HEK293T (cell line): ENCODE data around the gene CPNE4.

Source experiments
- CTCF ChIA-PET: fragments of 350-600 bp; formaldehyde crosslinking; extraction: SDS; loops from one replicate; lab custom pipeline; 2021; ENCODE audit warnings: antibody characterized with exemption, inconsistent platforms; lab: Yijun Ruan, JAX
- POLR2A ChIA-PET: fragments of 350-600 bp; formaldehyde crosslinking; extraction: SDS; loops from one replicate; lab custom pipeline; 2020; ENCODE audit warnings: antibody characterized with exemption, inconsistent platforms; lab: Yijun Ruan, JAX
- DNase-seq: peaks from one replicate; pipeline ENCODE4 v3.0.0; 2012; ENCODE audit warnings: mixed read lengths; ENCODE audit errors: extremely low spot score
- ARNT ChIP-seq: fragments of 450-650 bp; IDR thresholded peaks from 2 replicates; pipeline ENCODE4 v1.6.1; 2017; ENCODE audit warnings: mild to moderate bottlenecking
- BHLHE40 ChIP-seq: fragments of 450-650 bp; IDR thresholded peaks from 2 replicates; pipeline ENCODE4 v1.6.1; 2016; ENCODE audit warnings: mild to moderate bottlenecking, moderate library complexity, borderline replicate concordance
- CTBP1 ChIP-seq: fragments of 450-650 bp; IDR thresholded peaks from 2 replicates; pipeline ENCODE4 v1.6.1; 2016; ENCODE audit warnings: borderline replicate concordance
- ELF4 ChIP-seq: fragments of 450-650 bp; IDR thresholded peaks from 2 replicates; pipeline ENCODE4 v1.6.1; 2017; ENCODE audit warnings: antibody characterized with exemption
- FOXA1 ChIP-seq: fragments of 450-650 bp; IDR thresholded peaks from 2 replicates; pipeline ENCODE4 v1.6.1; 2016; ENCODE audit warnings: mild to moderate bottlenecking
- FOXK2 ChIP-seq: fragments of 450-650 bp; IDR thresholded peaks from 2 replicates; pipeline ENCODE4 v1.6.1; 2016; ENCODE audit warnings: mild to moderate bottlenecking
- FOXM1 ChIP-seq: fragments of 450-650 bp; IDR thresholded peaks from 2 replicates; pipeline ENCODE4 v1.6.1; 2017; ENCODE audit warnings: mild to moderate bottlenecking, borderline replicate concordance
- HDGF ChIP-seq: fragments of 450-650 bp; IDR thresholded peaks from 2 replicates; pipeline ENCODE4 v1.6.1; 2017; ENCODE audit warnings: antibody characterized with exemption, borderline replicate concordance
- L3MBTL2 ChIP-seq: fragments of 450-650 bp; conservative IDR thresholded peaks from 2 replicates; pipeline ENCODE4 v1.6.1; 2016; ENCODE audit warnings: mild to moderate bottlenecking
- LEF1 ChIP-seq: fragments of 450-650 bp; IDR thresholded peaks from 2 replicates; pipeline ENCODE4 v1.6.1; 2017; ENCODE audit warnings: mild to moderate bottlenecking, borderline replicate concordance
- NFRKB ChIP-seq: fragments of 450-650 bp; IDR thresholded peaks from 2 replicates; pipeline ENCODE4 v1.6.1; 2016; ENCODE audit warnings: mild to moderate bottlenecking, moderate library complexity
- SP1 ChIP-seq: fragments of 450-650 bp; IDR thresholded peaks from 2 replicates; pipeline ENCODE4 v1.6.1; 2017
- SUZ12 ChIP-seq: fragments of 450-650 bp; IDR thresholded peaks from 2 replicates; pipeline ENCODE4 v1.6.1; 2016; ENCODE audit warnings: mild to moderate bottlenecking
- TARDBP ChIP-seq: fragments of 450-650 bp; IDR thresholded peaks from 2 replicates; pipeline ENCODE4 v1.6.1; 2016
- ZNF384 ChIP-seq: fragments of 450-650 bp; IDR thresholded peaks from 2 replicates; pipeline ENCODE4 v1.6.1; 2016
- TF ChIP-seq, protein P1 (sequence below): fragments of 450-650 bp; IDR thresholded peaks from 2 replicates; pipeline ENCODE4 v1.6.1; 2016

CPNE4 gene

DNA sequence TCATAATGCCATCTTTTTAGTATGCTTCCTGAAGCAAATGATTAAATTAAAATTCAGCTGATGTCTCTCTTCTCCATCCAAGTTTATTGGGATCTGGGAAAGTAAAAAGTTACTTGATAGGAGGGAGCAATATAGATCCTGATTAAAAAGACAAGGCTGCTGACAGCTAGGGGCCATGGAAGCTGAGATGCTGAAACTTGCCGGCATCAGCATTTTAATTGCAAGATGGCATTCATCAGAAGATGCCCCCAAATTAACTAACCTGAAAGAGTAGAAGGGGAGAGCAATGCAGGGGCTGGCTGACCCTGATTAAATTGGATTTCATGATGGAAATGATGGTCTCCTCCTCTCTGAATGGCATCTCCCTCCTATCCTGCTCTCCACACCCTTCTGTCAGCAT, 31.1 kb downstream of the CPNE4 start:
- DNase-seq = no peak
- POLR2A ChIA-PET = no interaction called here
- TF ChIP-seq CTBP1 (no peak), NFRKB (no peak)
- CTCF ChIA-PET = no interaction called here

DNA sequence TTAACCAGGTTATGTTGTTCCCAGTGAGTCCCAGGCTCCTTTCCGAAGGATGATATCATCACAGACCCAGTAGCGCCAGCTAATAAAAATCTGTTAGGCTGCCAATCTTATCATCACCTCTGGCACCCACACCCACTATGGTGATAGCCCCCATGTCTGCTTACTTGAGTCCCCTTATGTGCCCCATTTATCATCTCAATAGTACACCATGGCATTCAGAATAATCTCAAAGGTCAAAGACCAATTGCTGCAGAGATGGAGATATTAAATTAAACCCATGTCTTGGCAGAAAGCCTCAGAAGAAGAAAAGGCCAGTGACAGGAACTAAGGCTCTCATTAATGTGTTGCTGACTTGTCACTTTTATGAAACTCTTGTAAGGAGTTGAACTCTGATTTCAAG, 32.8 kb downstream of the CPNE4 start:
- DNase-seq = no peak
- POLR2A ChIA-PET = no interaction called here
- TF ChIP-seq FOXM1 = no peak
- no peak for TF ChIP-seq L3MBTL2
- TF ChIP-seq NFRKB = no peak
- TF ChIP-seq BHLHE40 = no peak
- no peak for TF ChIP-seq SUZ12
- TF ChIP-seq LEF1 = no peak
- no peak for TF ChIP-seq FOXA1
- CTCF ChIA-PET = interaction anchor here (0.7 kb wide), 1 partner anchor 207 kb away, joined by 6 read pairs; no protein-coding TSS in a partner anchor

DNA sequence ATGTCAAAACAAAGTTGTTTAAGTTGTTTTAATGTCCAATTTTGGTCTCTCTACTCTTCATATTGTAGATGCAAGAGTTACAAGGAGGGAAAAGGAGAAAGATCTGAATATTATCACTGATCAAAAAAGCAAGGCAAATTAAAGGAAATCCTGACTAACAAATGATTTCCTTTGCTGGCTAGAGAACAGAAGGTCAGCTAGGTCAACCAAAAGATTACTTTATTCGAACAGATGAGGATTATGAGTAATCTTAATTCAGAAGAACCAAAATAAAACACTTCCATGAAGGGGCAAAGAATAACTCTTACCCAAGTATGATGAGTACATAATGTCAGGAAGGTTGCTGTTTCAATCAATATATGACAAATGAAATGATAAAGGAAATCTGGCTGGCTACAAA, 33.8 kb downstream of the CPNE4 start:
- DNase-seq = no peak
- no peak for TF ChIP-seq L3MBTL2
- no peak for TF ChIP-seq LEF1
- no peak for TF ChIP-seq CTBP1
- TF ChIP-seq FOXA1 = no peak
- no peak for TF ChIP-seq ZNF384
- no peak for TF ChIP-seq NFRKB
- TF ChIP-seq ARNT = no peak
- no peak for TF ChIP-seq SP1
- TF ChIP-seq, protein P1, sequence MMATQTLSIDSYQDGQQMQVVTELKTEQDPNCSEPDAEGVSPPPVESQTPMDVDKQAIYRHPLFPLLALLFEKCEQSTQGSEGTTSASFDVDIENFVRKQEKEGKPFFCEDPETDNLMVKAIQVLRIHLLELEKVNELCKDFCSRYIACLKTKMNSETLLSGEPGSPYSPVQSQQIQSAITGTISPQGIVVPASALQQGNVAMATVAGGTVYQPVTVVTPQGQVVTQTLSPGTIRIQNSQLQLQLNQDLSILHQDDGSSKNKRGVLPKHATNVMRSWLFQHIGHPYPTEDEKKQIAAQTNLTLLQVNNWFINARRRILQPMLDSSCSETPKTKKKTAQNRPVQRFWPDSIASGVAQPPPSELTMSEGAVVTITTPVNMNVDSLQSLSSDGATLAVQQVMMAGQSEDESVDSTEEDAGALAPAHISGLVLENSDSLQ = no peak
- TF ChIP-seq ELF4 = no peak
- no peak for TF ChIP-seq HDGF
- ChIA-PET POLR2A (no interaction called here), CTCF (no interaction called here)

DNA sequence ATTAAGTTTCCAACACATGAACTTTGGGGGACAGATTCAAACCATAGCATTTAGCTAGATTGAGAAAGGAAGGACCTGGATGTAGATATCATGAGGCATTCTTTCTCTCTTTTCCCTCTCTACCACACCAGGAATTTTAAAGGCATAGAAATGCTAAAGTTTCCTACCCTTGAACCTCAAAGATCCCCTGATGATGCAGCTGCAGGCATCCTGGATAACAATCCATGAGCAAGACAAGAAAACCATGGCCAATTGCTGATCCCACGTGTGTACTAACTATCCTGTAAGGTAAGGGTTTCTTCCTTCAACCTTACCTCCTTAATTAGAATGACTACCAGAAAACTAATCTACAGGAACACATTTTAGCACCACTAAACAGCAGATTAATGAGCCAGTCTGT, 36.8 kb downstream of the CPNE4 start:
- ChIA-PET POLR2A (no interaction called here), CTCF (no interaction called here)
- no peak for DNase-seq
- TF ChIP-seq, protein P1 = no peak
- no peak for TF ChIP-seq FOXK2
- TF ChIP-seq FOXM1 = no peak

DNA sequence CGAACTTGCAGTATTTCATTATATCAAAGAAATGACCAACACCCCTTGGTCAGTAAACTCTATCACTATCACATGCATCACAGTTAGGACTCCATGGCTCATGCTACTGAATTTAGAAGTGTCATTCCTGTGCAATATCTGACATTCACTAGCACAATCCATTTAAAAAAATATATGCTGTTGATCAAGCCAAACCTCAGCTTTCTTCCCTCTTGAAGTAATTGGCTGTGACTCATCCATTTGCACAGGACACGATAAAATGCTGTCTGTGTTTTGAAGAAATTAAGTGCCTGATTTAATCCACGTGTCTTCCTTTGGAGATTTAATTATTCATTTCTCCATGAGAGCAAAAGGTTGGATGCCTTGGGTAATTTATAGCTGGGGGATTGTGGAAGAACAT, 38.9 kb downstream of the CPNE4 start:
- no peak for DNase-seq
- TF ChIP-seq SUZ12 = no peak
- TF ChIP-seq TARDBP = no peak
- TF ChIP-seq, protein P1 = no peak
- no peak for TF ChIP-seq ARNT
- TF ChIP-seq FOXK2 = no peak
- no peak for TF ChIP-seq SP1
- no peak for TF ChIP-seq ELF4
- no peak for TF ChIP-seq FOXM1
- TF ChIP-seq L3MBTL2 = no peak
- no peak for TF ChIP-seq BHLHE40
- no peak for TF ChIP-seq NFRKB
- TF ChIP-seq ZNF384 = no peak
- no peak for TF ChIP-seq LEF1
- TF ChIP-seq HDGF = no peak
- no peak for TF ChIP-seq CTBP1
- no peak for TF ChIP-seq FOXA1
- CTCF ChIA-PET = no interaction called here
- POLR2A ChIA-PET = no interaction called here

DNA sequence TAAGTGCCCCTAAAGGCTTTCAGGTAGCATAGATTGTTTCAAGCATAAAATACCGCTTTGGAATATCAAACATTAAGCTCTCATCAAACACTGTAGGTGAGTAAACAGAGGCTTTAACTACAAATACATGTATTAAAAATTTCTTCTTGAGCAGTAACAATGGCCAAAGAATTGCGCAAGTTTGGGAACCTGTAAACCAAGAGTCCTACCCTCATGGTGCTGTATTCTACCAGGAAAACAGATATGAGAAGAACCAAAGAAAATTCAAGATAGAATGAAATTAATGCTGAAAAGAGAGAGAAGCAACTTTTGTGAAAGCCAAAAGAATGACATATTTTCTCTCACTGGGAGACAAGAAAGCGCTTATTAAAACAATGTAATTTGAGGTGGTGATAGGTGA, 45.5 kb downstream of the CPNE4 start:
- DNase-seq = no peak
- TF ChIP-seq FOXA1 (no peak), TARDBP (no peak), ELF4 (no peak), HDGF (no peak), LEF1 (no peak), ZNF384 (no peak), FOXM1 (no peak), SUZ12 (no peak), CTBP1 (no peak), L3MBTL2 (no peak), SP1 (no peak), NFRKB (no peak), ARNT (no peak), BHLHE40 (no peak), FOXK2 (no peak)
- TF ChIP-seq, protein P1 = no peak
- ChIA-PET CTCF (no interaction called here), POLR2A (no interaction called here)

DNA sequence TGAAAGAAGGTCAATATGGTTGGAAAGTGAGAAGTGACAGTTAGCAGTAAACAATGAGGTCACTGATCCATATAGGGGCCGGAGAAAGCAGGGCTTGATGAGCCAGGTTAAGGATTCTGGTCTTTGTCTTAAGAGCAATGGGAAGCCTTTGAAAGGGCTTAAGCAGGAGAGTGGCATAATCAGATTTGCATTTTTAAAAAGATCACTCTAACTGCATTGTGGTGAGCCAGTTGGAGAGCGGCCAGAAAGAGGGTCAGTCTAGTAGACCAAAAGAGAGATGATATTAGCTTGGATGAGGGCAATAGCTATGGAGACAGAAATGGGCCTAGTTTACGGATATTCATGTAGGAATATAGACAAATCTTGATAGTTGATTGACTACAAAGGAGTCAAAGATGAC, 46.6 kb downstream of the CPNE4 start:
- DNase-seq = no peak
- POLR2A ChIA-PET = no interaction called here
- TF ChIP-seq SP1 = no peak
- no peak for TF ChIP-seq NFRKB
- CTCF ChIA-PET = no interaction called here
